HEK293T (cell line): ENCODE measurements around the gene ZNF254.

Experiments
- ARNT ChIP-seq: fragments of 450-650 bp; IDR thresholded peaks from 2 replicates; pipeline ENCODE4 v1.6.1; 2017; ENCODE audit warnings: mild to moderate bottlenecking
- BHLHE40 ChIP-seq: fragments of 450-650 bp; IDR thresholded peaks from 2 replicates; pipeline ENCODE4 v1.6.1; 2016; ENCODE audit warnings: mild to moderate bottlenecking, moderate library complexity, borderline replicate concordance
- ELF4 ChIP-seq: fragments of 450-650 bp; IDR thresholded peaks from 2 replicates; pipeline ENCODE4 v1.6.1; 2017; ENCODE audit warnings: antibody characterized with exemption
- FOXA1 ChIP-seq: fragments of 450-650 bp; IDR thresholded peaks from 2 replicates; pipeline ENCODE4 v1.6.1; 2016; ENCODE audit warnings: mild to moderate bottlenecking
- FOXK2 ChIP-seq: fragments of 450-650 bp; IDR thresholded peaks from 2 replicates; pipeline ENCODE4 v1.6.1; 2016; ENCODE audit warnings: mild to moderate bottlenecking
- FOXM1 ChIP-seq: fragments of 450-650 bp; IDR thresholded peaks from 2 replicates; pipeline ENCODE4 v1.6.1; 2017; ENCODE audit warnings: mild to moderate bottlenecking, borderline replicate concordance
- HDGF ChIP-seq: fragments of 450-650 bp; IDR thresholded peaks from 2 replicates; pipeline ENCODE4 v1.6.1; 2017; ENCODE audit warnings: antibody characterized with exemption, borderline replicate concordance
- L3MBTL2 ChIP-seq: fragments of 450-650 bp; conservative IDR thresholded peaks from 2 replicates; pipeline ENCODE4 v1.6.1; 2016; ENCODE audit warnings: mild to moderate bottlenecking
- LEF1 ChIP-seq: fragments of 450-650 bp; IDR thresholded peaks from 2 replicates; pipeline ENCODE4 v1.6.1; 2017; ENCODE audit warnings: mild to moderate bottlenecking, borderline replicate concordance
- NFRKB ChIP-seq: fragments of 450-650 bp; IDR thresholded peaks from 2 replicates; pipeline ENCODE4 v1.6.1; 2016; ENCODE audit warnings: mild to moderate bottlenecking, moderate library complexity
- ZNF384 ChIP-seq: fragments of 450-650 bp; IDR thresholded peaks from 2 replicates; pipeline ENCODE4 v1.6.1; 2016
- TF ChIP-seq, protein P1 (sequence below): fragments of 450-650 bp; IDR thresholded peaks from 2 replicates; pipeline ENCODE4 v1.6.1; 2016

DNA sequence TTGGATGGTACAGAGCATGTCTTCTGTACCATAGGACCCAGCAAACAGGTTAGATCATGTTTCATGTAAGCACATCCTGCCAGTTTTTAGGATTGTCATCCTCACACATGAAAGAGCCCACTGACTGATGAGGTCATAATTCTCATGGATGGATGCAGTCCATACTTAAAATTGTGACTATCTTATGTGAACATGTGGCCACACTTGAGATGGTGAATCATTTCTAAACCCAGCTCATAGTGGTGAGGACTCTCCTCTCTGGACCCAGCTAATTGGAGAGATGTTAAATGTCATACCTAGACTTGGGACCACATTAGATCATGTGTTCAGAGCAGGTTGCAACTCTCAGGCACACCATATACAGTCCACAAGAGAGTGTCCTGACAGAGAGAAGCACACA, 24.8 kb upstream of the ZNF254 start:
- no peak for TF ChIP-seq LEF1
- TF ChIP-seq FOXK2, result no peak
- TF ChIP-seq ZNF384, result no peak
- TF ChIP-seq FOXM1, result no peak
- TF ChIP-seq FOXA1, result no peak
- no peak for TF ChIP-seq HDGF
- no peak for TF ChIP-seq ELF4
- TF ChIP-seq ARNT, result no peak
- no peak for TF ChIP-seq NFRKB
- TF ChIP-seq BHLHE40, result no peak
- TF ChIP-seq L3MBTL2, result no peak
- TF ChIP-seq, protein P1, sequence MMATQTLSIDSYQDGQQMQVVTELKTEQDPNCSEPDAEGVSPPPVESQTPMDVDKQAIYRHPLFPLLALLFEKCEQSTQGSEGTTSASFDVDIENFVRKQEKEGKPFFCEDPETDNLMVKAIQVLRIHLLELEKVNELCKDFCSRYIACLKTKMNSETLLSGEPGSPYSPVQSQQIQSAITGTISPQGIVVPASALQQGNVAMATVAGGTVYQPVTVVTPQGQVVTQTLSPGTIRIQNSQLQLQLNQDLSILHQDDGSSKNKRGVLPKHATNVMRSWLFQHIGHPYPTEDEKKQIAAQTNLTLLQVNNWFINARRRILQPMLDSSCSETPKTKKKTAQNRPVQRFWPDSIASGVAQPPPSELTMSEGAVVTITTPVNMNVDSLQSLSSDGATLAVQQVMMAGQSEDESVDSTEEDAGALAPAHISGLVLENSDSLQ, result no peak
